Sigmoid colon (tissue), 7 donors: ENCODE measurements around the gene GCSAM. TPM values are rescaled to one million over a fixed set of nuclear protein-coding genes. Genes with fewer than 3 reads are reported as not detected.

Experiments used
- DNase-seq: peaks from one replicate; pipeline ENCODE4 v3.0.0-alpha.2; 2019
- H3K27ac ChIP-seq, 4 donors: fragments of 200-600 bp; sonication (generic); one replicate each; pipeline ENCODE4 v1.5.1; 2016 to 2019; ENCODE audit warnings: mild to moderate bottlenecking in 1 of 4
- H3K27me3 ChIP-seq, 3 donors: fragments of 200-600 bp; sonication (generic); one replicate each; pipeline ENCODE4 v1.5.1; 2019; ENCODE audit warnings: mild to moderate bottlenecking in 1 of 3
- H3K36me3 ChIP-seq, 4 donors: fragments of 200-600 bp; sonication (generic); one replicate each; pipeline ENCODE4 v1.5.1; 2016 to 2019
- H3K4me1 ChIP-seq, 4 donors: fragments of 200-600 bp; sonication (generic); one replicate each; pipeline ENCODE4 v1.5.1; 2017 to 2019
- H3K4me3 ChIP-seq, 4 donors: fragments of 200-600 bp; sonication (generic); one replicate each; pipeline ENCODE4 v1.5.1; 2017 to 2019; ENCODE audit warnings: mild to moderate bottlenecking in 2 of 4, moderate library complexity in 1 of 4
- H3K9me3 ChIP-seq, 4 donors: fragments of 200-600 bp in 3 of 4; sonication (generic) in 3 of 4; one replicate each; pipeline versions ENCODE4 v1.5.1 to v1.6.1; 2013 to 2019
- EP300 ChIP-seq, 4 donors: sonication (generic); formaldehyde crosslinking; IDR thresholded peaks; one replicate each; pipeline ENCODE4 v1.6.1; 2017; ENCODE audit warnings: antibody characterized with exemption in 4 of 4
- POLR2A ChIP-seq, 2 donors: fragments of 450-650 bp; IDR thresholded peaks; one replicate each; pipeline ENCODE4 v1.6.1; 2016; ENCODE audit warnings: antibody characterized with exemption in 2 of 2, mild to moderate bottlenecking in 2 of 2, moderate library complexity in 2 of 2
- POLR2AphosphoS5 ChIP-seq, 4 donors: sonication (generic); formaldehyde crosslinking; IDR thresholded peaks; one replicate each; pipeline ENCODE4 v1.6.1; 2017; ENCODE audit warnings: antibody characterized with exemption in 4 of 4
- WGBS, 2 donors: extraction: QIAGEN DNeasy Blood & Tissue Kit; methylation state at CpG; one replicate each; pipeline ENCODE4 v1.1.7; 2013; 5-methylcytosine and 5-hydroxymethylcytosine counted together
- intact Hi-C: fragments of 100-400 bp; cut with DNase I; formaldehyde crosslinking; loops from one replicate; pipeline ENCODE4 v1.15.1; 2023
- polyA plus RNA-seq, 3 donors: library from polyadenylated mRNA; stranded (reverse); fragments of 200-250 nt; gene quantifications; one replicate each; pipeline ENCODE4 v1.2.3, GENCODE V29; 2013
- total RNA-seq, 4 donors: library from RNA; depleted of rRNA; stranded (reverse); fragments of >200 nt; gene quantifications; one replicate each; pipeline ENCODE4 v1.1.0, GENCODE V29; 2016
- TF ChIP-seq, protein P1 (sequence below), 4 experiments: fragments of 450-650 bp in 3 of 4; fragments of 200-600 bp in 1 of 4; IDR thresholded peaks; one replicate each; pipeline ENCODE4 v1.5.1; 2016 to 2019; ENCODE audit warnings: antibody characterized with exemption in 4 of 4, mild to moderate bottlenecking in 3 of 4, moderate library complexity in 2 of 4
- donor health status: healthy with polysubstance abuse.
- donor health status: Bipolar disorder and iron deficiency.
- donor health status: healthy.

GCSAM gene
- total and polyA plus RNA-seq, 7 donors = 0.69 to 8.4 TPM; not detected in 5

DNA sequence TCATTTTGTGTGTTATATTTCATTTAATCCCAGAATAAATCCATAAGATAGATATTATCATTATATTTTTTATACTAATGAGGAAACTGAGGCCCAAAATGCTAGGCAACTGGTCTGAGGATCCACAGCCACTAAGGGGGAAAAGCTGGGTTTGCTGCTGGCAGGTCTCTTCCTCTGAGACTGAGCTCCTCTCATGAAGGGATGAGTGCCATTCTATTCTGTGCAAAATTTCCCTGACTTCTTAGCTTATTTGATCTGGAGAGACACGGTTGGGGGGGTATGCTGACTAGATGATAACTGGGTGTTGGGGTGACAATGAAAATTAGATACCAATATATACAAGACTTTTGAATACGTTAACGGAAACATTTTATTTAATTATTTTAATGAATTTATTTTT is 1.9 kb downstream of the GCSAM start:
- 84 to 92% methylated on average over 3 of the region's 3 CpGs for WGBS, 2 donors
- H3K36me3 ChIP-seq = no peaks in the 10 kb centered on the region
- intact Hi-C loops = no loop called here
- H3K9me3 ChIP-seq = no peaks in the 10 kb centered on the region
- no peaks in the 10 kb centered on the region for H3K27me3 ChIP-seq
- no peak for TF ChIP-seq POLR2AphosphoS5 (IDR thresholded peaks at IDR 0.05)
- no peak for TF ChIP-seq POLR2A (IDR thresholded peaks at IDR 0.05)
- no peak overlapping the region for H3K27ac ChIP-seq
- no peaks in the 10 kb centered on the region for H3K4me1 ChIP-seq
- DNase-seq = no peak
- H3K4me3 ChIP-seq = no peak overlapping the region

DNA sequence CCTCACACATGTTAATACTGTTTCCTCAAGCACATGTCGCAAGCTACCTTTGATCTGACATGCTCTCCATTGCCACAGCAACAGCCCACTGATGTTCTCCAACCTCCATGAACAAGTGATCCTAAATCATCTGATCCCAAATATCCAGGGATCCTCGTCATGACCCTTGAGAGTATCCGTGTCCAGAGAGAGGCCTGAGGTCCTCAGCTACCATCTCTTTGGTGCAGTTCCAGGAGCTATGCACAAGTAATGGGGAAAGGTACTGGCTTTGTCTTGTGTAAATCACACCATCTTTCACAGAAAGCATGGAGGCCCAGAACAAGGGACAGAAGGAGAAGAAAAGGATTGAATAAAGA is 2.4 kb downstream of the GCSAM start:
- DNase-seq = no peak
- Histone ChIP-seq H3K27ac (no peak overlapping the region), H3K4me3 (no peak overlapping the region), H3K27me3 (no peaks in the 10 kb centered on the region), H3K36me3 (no peaks in the 10 kb centered on the region), H3K9me3 (no peaks in the 10 kb centered on the region), H3K4me1 (no peaks in the 10 kb centered on the region)
- TF ChIP-seq POLR2AphosphoS5 (IDR thresholded peaks at IDR 0.05) (no peak), EP300 (IDR thresholded peaks at IDR 0.05) (no peak), POLR2A (IDR thresholded peaks at IDR 0.05) (no peak)
- TF ChIP-seq, protein P1, sequence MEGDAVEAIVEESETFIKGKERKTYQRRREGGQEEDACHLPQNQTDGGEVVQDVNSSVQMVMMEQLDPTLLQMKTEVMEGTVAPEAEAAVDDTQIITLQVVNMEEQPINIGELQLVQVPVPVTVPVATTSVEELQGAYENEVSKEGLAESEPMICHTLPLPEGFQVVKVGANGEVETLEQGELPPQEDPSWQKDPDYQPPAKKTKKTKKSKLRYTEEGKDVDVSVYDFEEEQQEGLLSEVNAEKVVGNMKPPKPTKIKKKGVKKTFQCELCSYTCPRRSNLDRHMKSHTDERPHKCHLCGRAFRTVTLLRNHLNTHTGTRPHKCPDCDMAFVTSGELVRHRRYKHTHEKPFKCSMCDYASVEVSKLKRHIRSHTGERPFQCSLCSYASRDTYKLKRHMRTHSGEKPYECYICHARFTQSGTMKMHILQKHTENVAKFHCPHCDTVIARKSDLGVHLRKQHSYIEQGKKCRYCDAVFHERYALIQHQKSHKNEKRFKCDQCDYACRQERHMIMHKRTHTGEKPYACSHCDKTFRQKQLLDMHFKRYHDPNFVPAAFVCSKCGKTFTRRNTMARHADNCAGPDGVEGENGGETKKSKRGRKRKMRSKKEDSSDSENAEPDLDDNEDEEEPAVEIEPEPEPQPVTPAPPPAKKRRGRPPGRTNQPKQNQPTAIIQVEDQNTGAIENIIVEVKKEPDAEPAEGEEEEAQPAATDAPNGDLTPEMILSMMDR (IDR thresholded peaks at IDR 0.05) = no peak
- 89 to 93% methylated on average over 3 of the region's 3 CpGs for WGBS, 2 donors
- intact Hi-C loops = no loop called here

DNA sequence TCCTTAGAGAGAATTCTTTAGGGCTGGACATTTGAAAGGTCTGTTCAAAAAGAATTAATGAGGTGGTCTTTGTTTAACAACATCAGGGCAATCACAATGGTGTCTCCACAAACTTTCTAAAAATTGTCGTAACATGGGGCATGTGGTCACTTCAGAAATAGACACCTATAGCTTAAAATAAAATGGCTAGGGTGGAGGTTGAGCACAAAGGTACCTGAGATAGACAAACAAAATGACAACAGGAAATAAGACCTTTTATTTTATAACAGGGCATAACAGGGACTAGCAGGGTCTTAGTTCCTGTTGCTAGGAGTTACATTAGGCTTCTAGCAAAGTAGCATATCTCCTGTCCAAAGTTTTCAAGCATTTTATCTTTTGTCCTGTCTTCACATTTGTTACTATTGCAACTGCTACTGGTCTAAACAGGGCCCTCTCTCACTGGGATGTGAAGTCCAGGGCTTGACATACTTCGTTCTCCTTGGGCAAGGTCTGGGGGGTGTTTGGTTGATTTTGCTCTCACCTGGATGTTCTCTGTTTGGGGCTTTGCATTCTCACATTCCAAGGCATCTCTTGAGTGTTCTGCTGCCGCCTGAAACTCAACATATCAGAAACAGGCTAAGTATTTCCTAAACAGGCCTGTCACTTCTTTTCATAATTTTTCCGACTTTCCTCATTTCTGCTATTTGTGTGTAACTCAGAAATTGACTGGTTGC is 3.0 kb downstream of the GCSAM start:
- Histone ChIP-seq H3K27me3 (no peaks in the 10 kb centered on the region), H3K36me3 (no peaks in the 10 kb centered on the region), H3K27ac (no peak overlapping the region), H3K4me3 (no peak overlapping the region), H3K9me3 (no peaks in the 10 kb centered on the region), H3K4me1 (no peaks in the 10 kb centered on the region)
- no peak for DNase-seq
- intact Hi-C loops = no loop called here
- 84 to 95% methylated on average over 4 of the region's 4 CpGs for WGBS, 2 donors
- TF ChIP-seq, protein P1 (IDR thresholded peaks at IDR 0.05) = no peak
- TF ChIP-seq EP300 (IDR thresholded peaks at IDR 0.05) (no peak), POLR2AphosphoS5 (IDR thresholded peaks at IDR 0.05) (no peak), POLR2A (IDR thresholded peaks at IDR 0.05) (no peak)

DNA sequence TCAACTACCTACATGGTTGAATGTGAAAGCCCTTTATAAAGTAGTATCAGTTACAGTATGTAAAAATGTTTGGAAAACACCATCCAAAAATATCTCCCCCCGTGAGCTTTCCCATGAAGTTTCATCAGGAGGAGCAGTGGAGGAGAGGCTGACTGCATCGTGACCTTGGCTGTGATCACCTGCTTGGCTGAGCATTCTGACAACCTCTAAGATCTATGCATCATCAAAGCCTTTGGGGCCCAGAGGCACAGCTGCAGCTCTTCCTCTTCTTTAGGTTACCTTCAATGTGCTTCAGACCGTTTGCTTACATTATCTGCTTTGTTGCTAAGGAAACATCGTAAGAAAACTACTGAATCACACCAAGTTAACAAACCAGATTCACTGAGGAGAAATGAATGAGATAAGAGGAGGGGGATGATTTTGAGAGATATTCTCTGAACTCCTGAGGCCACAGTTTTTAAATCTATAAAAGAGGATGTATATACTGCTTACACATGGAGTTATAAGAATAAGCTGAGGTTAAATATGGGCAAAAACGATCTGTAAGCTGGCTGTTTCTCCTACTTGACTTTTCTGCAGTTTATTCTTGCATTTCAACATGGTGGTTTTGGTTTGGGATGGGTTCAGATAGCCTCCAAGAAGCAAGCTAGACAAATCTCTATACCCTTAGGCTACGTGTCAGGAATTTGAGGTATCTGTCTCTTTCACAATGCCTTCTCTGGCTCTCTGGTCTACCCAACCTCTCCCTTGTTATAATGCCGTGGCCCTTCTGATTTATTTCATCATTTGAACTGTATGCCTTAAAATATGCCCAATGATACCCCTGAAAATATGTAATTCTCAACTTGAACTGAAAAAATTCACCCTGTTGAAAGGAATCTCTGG is 4.0 kb downstream of the GCSAM start:
- TF ChIP-seq POLR2A (IDR thresholded peaks at IDR 0.05) (no peak), EP300 (IDR thresholded peaks at IDR 0.05) (no peak), POLR2AphosphoS5 (IDR thresholded peaks at IDR 0.05) (no peak)
- TF ChIP-seq, protein P1 (IDR thresholded peaks at IDR 0.05) = no peak
- WGBS, 2 donors = 47 to 71% methylated on average over 7 of the region's 7 CpGs

More for the DNA sequence above, 4.0 kb downstream of the GCSAM start:
- no peak for DNase-seq
- Histone ChIP-seq H3K27me3 (no peaks in the 10 kb centered on the region), H3K27ac (no peak overlapping the region), H3K4me3 (no peak overlapping the region), H3K36me3 (no peaks in the 10 kb centered on the region), H3K4me1 (no peaks in the 10 kb centered on the region), H3K9me3 (no peaks in the 10 kb centered on the region)
- intact Hi-C loops = no loop called here
